Stomach smooth muscle (tissue), 2 donors: ENCODE measurements around the gene DUOXA1.

Source experiments
- H3K27ac ChIP-seq: one replicate; pipeline ENCODE4 v1.7.0; 2013; ENCODE audit warnings: mild to moderate bottlenecking, low read length, inconsistent platforms
- H3K27me3 ChIP-seq, 2 donors: one replicate each; pipeline ENCODE4 v1.7.0; 2013; ENCODE audit warnings: low read length in 2 of 2; ENCODE audit not compliant: insufficient read depth in 2 of 2, control insufficient read depth in 1 of 2
- H3K36me3 ChIP-seq, 2 donors: one replicate each; pipeline ENCODE4 v1.7.0; 2013; ENCODE audit warnings: low read length in 2 of 2; ENCODE audit not compliant: control insufficient read depth in 2 of 2, insufficient read depth in 2 of 2
- H3K4me1 ChIP-seq: one replicate; pipeline ENCODE4 v1.7.0; 2013; ENCODE audit warnings: low read length; ENCODE audit not compliant: control insufficient read depth, insufficient read depth
- H3K4me3 ChIP-seq, 2 donors: one replicate each; pipeline ENCODE4 v1.7.0; 2013; ENCODE audit warnings: low read length in 2 of 2
- H3K9ac ChIP-seq, 2 donors: one replicate each; pipeline ENCODE4 v1.7.0; 2013; ENCODE audit warnings: low read length in 2 of 2, mild to moderate bottlenecking in 1 of 2
- H3K9me3 ChIP-seq, 2 donors: one replicate each; pipeline ENCODE4 v1.7.0; 2013; ENCODE audit warnings: low read length in 2 of 2; ENCODE audit not compliant: control insufficient read depth in 2 of 2
- donor health status: healthy.
- donor health status: Pancreatic carcinoma.

Gene DUOXA1

DNA sequence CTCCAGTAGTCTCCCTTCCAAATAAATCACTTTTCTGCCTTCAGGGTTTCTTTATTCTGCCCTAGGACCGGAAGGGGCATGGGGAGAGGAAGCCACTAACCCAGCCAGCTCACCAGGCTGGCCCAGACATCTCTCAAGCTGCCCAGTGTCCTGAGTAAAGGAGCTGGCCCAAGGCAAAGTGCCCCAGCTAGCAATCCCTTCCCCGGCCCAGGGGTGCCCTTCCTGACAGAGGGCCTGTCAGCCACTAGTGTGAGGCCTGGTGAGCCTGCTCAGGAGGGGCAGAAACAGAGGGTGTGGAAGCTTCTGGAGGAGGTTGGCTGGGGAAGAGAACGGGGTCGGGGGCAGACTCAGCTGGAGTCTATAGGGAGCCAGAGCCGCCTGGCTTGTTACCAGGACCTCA is 35.9 kb upstream of the DUOXA1 start:
- Histone ChIP-seq H3K9me3 (no peaks in the 10 kb centered on the region), H3K27me3 (no peaks in the 10 kb centered on the region), H3K4me3 (no peak overlapping the region), H3K27ac (peak overlapping the region; percentile 96), H3K36me3 (no peaks in the 10 kb centered on the region), H3K9ac (no peak overlapping the region), H3K4me1 (peaks cover 26% of the 10 kb centered on the region)

DNA sequence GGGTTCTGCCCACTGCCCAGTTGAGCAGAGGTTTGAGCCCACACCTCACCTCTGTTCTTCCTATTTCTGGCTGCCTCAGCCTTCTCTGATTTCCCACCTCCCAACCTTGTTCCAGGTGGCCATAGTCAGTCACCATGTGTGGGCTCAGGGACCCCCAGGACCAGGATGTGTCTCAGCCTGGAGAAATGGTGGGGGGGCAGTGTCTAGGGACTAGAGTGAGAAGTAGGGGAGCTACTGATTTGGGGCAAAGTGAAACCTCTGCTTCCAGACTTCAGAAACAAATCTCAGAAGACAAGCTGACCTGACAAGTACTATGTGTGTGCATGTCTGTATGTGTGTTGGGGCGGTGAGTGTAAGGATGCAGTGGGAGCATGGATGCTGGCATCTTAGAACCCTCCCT is 35.2 kb upstream of the DUOXA1 start:
- H3K27me3 ChIP-seq = no peaks in the 10 kb centered on the region
- no peaks in the 10 kb centered on the region for H3K9me3 ChIP-seq
- H3K36me3 ChIP-seq = no peaks in the 10 kb centered on the region
- H3K27ac ChIP-seq = no peak overlapping the region
- H3K4me1 ChIP-seq = peaks cover 26% of the 10 kb centered on the region
- peak overlapping the region in 1 of 2 donors; percentile 6 for H3K9ac ChIP-seq
- H3K4me3 ChIP-seq = no peak overlapping the region

DNA sequence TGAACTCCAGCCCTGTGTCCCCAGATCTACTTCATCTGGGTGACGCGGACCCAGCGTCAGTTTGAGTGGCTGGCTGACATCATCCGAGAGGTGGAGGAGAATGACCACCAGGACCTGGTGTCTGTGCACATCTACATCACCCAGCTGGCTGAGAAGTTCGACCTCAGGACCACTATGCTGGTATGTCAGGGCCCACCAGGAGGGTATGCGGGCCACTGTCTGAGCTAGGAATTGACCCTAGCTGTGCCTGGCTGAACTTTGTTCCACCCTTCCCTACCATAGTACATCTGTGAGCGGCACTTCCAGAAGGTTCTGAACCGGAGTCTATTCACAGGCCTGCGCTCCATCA is 33.8 kb upstream of the DUOXA1 start:
- Histone ChIP-seq H3K4me3 (no peak overlapping the region), H3K9me3 (no peaks in the 10 kb centered on the region), H3K27me3 (no peaks in the 10 kb centered on the region), H3K9ac (no peak overlapping the region), H3K4me1 (peaks cover 23% of the 10 kb centered on the region), H3K27ac (no peak overlapping the region), H3K36me3 (no peaks in the 10 kb centered on the region)

DNA sequence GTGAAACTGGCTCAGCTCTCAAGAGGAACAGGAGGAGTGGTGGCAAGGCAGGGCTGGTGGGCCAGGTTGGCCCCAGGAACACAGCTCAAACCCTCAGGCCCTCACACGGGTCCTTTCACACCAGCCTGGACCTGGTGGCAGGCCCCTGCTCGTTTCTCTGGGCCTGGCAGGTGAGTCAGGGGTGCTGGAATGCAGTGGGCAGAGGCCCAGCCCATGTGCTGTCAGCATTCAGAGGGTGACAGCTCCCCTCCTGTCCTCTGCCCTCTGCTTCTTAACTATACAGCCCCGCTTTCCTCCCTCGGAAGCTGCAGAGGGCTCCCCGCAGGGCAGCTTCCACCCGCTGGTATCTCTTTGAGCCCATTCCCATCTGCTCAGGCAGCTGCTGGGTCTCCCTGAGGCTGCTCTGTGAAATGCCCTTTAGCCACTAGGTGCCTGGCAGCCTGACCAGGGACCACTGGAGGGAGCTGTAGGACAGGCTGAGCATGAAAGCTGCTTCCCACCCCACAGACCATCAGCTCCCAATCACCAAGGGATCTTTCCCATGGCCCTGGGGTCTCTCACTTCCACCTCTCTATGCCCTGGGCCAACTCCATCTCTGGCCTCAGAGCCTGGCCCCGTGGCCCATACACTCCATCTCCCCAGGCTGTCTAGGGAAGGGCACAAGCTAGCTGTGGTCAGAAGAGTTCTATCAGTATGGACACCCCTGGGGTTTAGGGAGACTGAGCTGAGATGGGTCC is 33.3 kb upstream of the DUOXA1 start:
- H3K36me3 ChIP-seq = no peaks in the 10 kb centered on the region
- no peaks in the 10 kb centered on the region for H3K27me3 ChIP-seq
- peak overlapping the region in 1 of 2 donors; percentile 21 for H3K9ac ChIP-seq
- H3K4me3 ChIP-seq = no peak overlapping the region
- H3K27ac ChIP-seq = no peak overlapping the region
- peaks cover 21% of the 10 kb centered on the region for H3K4me1 ChIP-seq
- no peaks in the 10 kb centered on the region for H3K9me3 ChIP-seq

DNA sequence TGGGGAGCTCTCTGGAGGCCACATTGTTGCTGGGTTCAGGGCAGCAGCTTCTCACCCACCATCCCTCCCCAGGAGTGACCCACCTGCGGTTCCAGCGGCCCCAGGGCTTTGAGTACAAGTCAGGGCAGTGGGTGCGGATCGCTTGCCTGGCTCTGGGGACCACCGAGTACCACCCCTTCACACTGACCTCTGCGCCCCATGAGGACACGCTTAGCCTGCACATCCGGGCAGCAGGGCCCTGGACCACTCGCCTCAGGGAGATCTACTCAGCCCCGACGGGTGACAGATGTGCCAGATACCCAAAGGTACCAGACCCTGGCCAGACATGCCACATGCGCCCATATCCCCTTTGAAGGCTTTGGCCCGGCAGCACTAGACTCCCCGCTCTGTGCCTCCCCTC is 32.0 kb upstream of the DUOXA1 start:
- Histone ChIP-seq H3K9me3 (no peaks in the 10 kb centered on the region), H3K9ac (no peak overlapping the region), H3K4me1 (peaks cover 16% of the 10 kb centered on the region), H3K36me3 (no peaks in the 10 kb centered on the region), H3K27me3 (no peaks in the 10 kb centered on the region), H3K4me3 (no peak overlapping the region), H3K27ac (no peak overlapping the region)

DNA sequence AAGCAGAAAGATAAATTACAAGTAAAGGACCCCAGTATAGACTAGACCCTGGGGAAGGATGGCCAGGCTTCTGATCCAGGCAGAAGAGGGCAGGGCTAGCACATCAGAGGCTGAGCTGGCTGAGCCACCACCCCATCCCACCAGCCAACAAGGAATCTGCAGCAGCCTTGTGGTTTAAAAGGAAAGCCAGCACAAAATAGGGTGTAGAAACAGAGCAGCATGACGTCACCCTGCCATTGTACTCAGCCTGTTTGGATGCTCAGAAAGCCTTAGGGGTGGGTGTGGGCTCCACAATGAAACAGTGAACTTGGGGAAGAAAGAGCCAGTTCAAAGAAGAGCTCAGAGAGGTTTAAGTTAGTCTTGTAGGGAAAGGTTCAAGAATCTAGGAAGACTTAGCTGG is 28.3 kb upstream of the DUOXA1 start:
- no peak overlapping the region for H3K4me3 ChIP-seq
- H3K27ac ChIP-seq = no peak overlapping the region
- no peak overlapping the region for H3K9ac ChIP-seq
- H3K4me1 ChIP-seq = peaks cover 5% of the 10 kb centered on the region
- H3K27me3 ChIP-seq = no peaks in the 10 kb centered on the region
- H3K9me3 ChIP-seq = no peaks in the 10 kb centered on the region
- no peaks in the 10 kb centered on the region for H3K36me3 ChIP-seq

DNA sequence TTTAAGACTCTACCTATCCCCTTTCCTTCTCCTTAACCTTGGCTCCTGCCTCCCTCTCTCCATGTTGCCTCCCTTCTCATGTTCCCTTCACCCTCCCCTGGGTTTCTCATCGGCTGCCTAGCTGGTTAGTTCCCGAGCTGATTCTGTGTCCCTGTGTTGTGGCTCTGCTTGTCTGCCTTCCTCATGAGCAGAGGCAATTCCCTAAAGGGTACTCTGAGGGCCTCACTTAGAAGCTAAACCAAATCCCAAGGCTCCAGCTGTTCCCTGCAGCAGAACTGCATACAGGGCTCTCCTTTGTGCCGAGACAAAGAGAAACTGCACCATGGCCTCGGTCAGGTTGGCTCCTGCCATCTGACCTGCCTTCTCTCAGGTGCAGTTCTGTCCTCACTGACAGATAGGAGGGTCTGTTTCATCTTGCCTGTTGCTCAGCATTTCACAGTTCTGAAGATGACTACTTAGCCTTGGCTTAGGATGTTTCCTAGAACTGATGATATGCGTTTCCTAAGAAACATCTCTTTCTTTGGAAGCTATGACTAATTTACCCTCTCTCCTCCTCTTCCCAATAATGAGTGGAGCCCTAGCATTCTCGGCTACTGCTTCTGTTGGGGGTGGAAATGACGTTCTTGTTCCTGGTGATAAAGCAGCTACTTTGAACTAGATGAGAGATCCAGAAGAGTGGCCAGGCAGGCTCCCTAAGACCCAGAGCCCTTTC is 27.2 kb upstream of the DUOXA1 start:
- Histone ChIP-seq H3K9ac (no peak overlapping the region), H3K27ac (no peak overlapping the region), H3K4me3 (no peak overlapping the region), H3K4me1 (no peaks in the 10 kb centered on the region), H3K9me3 (no peaks in the 10 kb centered on the region), H3K36me3 (no peaks in the 10 kb centered on the region), H3K27me3 (no peaks in the 10 kb centered on the region)

DNA sequence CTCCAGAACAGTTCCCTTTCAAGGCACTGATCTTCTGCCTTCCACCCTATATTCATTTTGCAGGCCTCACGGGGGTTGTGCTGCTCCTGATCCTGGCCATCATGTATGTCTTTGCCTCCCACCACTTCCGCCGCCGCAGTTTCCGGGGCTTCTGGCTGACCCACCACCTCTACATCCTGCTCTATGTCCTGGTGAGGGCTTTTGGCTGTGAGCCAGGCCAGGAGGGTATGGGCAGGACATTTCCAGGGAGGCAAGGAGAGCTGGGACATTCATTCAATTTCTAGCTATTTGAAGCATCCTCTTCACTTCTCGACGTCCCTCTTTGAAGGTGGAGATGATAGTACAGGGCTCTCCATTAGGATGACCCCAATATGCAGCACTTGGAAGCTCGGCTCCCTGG is 26.1 kb upstream of the DUOXA1 start:
- Histone ChIP-seq H3K36me3 (peaks cover 0 to 3% of the 10 kb centered on the region in 2 donors), H3K9me3 (no peaks in the 10 kb centered on the region), H3K27me3 (no peaks in the 10 kb centered on the region), H3K9ac (no peak overlapping the region), H3K27ac (no peak overlapping the region), H3K4me1 (no peaks in the 10 kb centered on the region), H3K4me3 (no peak overlapping the region)

DNA sequence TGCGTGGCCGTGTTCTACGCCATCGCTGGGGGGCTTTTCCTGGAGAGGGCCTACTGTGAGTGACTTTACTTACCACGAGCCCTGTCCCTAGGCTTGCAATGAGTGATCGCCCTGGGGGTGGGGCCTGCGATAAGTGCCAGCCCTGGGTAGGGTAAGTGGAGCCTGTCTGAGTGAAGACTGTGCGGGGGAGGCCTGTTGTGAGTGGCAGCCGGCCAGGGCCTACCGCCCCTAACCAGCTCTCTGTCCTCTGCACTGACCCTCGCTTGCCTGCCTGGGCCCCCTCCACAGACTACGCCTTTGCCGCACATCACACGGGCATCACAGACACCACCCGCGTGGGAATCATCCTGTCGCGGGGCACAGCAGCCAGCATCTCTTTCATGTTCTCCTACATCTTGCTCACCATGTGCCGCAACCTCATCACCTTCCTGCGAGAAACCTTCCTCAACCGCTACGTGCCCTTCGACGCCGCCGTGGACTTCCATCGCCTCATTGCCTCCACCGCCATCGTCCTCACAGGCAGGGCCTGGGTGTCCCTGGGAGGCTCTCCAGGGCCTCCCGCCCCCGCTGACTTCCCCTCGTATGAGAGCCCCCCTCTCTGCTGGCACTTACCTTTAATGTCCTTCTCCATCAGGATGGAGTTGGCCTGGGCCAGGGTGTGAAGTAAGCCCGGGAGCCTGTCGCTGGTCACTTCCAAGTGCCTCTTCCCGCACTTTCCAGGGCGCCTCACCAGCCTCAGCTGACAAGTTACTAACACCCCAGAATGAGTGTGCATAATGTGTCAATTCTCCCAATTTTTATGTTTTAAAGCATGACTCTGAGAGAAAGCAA is 22.5 kb upstream of the DUOXA1 start:
- no peak overlapping the region for H3K27ac ChIP-seq
- H3K4me1 ChIP-seq = no peaks in the 10 kb centered on the region
- H3K4me3 ChIP-seq = no peak overlapping the region
- H3K9me3 ChIP-seq = no peaks in the 10 kb centered on the region
- peaks cover 0 to 3% of the 10 kb centered on the region in 2 donors for H3K36me3 ChIP-seq
- no peak overlapping the region for H3K9ac ChIP-seq
- H3K27me3 ChIP-seq = no peaks in the 10 kb centered on the region

DNA sequence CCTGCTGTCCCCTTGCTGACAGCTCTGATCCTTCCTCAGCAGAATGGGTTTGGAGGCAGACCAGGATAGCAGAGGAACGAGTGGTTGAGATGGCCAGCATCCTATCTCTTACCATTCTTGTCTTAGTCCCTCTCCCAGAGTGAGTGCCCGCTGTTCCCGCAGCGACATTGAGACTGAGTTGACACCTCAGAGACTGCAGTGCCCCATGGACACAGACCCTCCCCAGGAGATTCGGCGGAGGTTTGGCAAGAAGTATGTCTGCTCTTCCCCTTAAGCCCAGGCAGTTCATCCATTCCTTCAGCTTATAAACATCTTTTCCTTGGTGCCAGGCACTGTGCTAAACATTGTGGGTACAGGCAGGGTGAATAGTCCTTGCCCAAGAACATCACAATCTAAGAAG is 21.3 kb upstream of the DUOXA1 start:
- no peak overlapping the region for H3K27ac ChIP-seq
- H3K4me1 ChIP-seq = no peaks in the 10 kb centered on the region
- no peak overlapping the region for H3K4me3 ChIP-seq
- peaks cover 0 to 3% of the 10 kb centered on the region in 2 donors for H3K36me3 ChIP-seq
- H3K27me3 ChIP-seq = no peaks in the 10 kb centered on the region
- H3K9ac ChIP-seq = no peak overlapping the region
- no peaks in the 10 kb centered on the region for H3K9me3 ChIP-seq
